ENCODE data around the gene MEGF8.
"Not testable (repeated sequence)": the region's sequence is repeated elsewhere in the genome, so short reads cannot be mapped to it uniquely, and the experiment has no call there.

MEGF8 gene

GRCh38 chr19:42306646-42307045, 18.8 kb upstream of the MEGF8 start:
- no peak for DNase-seq

DNA sequence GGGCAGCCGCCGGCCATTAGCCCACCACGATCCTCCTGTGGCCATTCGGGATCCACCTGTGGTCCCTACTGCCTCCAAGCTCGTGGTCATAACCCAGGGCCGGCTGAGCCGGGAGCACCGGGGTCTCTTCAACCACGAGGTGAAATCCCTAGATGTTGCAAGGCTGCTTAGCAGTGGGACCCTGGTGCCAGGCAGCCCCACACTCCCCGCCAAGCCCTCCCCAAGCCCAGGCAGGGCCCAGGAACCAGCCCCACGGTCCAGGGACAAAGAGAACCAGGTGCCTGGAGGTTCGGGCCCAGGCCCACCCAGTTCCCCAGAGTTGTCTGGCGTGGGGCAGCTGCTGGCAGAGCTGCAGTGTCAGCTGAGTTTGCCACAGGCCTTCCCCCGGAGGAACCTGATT, 15.7 kb upstream of the MEGF8 start:
- DNase-seq, result no peak

DNA sequence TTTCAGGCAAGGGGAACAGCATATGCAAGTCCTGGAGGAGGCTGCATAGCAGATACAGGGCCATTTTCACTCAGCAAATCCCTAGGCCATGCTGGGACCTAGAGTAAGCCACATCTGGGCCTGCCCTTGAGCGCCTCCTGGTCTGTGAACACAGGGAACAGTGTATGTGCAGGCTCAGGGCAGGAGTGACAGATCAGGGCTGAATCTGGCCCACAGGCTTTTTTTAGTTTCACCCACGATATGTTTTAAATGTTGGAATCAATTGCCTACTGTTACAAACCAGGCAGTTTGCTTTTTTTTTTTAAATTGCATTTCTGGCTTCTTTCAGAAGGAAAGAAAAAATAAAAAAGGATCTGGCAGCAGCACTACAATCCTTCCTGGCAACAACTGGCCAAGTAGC, 13.8 kb upstream of the MEGF8 start:
- no peak for DNase-seq

DNA sequence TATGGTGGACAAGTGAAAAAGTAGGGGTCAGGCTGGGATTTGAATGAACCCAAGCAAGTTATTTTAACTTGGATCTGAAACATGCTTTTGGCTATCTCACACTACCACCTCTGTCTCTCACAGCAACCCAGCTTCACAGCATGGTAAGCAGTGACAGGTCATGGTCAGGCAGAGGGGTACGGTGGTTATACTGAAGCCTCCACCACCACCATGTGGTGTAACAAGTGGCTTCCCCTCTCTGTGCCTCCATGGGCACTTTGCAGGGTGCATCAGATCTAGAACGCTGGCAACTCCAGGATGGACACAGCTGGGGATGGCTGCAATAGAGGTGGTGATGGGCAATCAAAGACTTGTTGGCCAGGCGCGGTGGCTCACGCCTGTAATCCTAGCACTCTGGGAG, 13.1 kb upstream of the MEGF8 start:
- no peak for DNase-seq

DNA sequence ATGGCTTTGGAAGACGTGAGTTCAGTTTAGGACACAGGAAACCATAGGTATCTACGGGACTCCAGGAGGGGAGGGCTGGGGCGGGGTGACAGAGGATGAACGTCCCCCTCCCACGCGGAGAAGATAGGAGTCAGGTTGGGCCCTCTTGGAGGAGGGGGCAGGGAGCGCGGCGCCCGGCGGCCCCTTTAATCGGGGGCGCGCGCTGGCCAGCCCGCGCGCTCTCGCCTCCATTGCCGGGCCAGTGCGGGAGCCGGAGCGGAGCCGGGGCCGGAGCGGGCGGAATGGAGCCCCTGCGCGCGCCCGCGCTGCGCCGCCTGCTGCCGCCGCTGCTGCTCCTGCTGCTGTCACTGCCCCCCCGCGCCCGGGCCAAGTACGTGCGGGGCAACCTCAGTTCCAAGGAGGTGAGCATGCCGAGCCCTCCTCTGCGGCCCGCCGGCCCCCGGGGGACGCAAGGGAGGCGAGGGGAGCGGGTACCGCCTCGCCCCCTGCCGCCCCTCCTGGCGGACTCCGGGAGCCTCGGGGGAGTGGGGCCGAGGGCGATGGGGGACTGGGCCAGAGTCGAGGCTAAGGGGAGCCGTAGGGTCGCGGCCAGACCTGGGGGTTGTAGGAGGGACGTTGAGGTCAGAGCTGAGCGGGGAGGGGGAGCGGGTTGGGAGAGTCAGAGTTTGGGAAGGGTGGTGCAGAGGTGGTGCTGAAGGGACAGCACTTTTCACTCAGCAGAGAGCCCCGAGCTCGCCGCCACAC, 12.2 kb upstream of the MEGF8 start, which contains the start of gene TMEM145:
TMEM145 (plus strand) TSS at position 214 of the 744 bp plus-strand sequence; CDS start at position 282, 68 bp downstream.
- peak; percentile 30 for DNase-seq

DNA sequence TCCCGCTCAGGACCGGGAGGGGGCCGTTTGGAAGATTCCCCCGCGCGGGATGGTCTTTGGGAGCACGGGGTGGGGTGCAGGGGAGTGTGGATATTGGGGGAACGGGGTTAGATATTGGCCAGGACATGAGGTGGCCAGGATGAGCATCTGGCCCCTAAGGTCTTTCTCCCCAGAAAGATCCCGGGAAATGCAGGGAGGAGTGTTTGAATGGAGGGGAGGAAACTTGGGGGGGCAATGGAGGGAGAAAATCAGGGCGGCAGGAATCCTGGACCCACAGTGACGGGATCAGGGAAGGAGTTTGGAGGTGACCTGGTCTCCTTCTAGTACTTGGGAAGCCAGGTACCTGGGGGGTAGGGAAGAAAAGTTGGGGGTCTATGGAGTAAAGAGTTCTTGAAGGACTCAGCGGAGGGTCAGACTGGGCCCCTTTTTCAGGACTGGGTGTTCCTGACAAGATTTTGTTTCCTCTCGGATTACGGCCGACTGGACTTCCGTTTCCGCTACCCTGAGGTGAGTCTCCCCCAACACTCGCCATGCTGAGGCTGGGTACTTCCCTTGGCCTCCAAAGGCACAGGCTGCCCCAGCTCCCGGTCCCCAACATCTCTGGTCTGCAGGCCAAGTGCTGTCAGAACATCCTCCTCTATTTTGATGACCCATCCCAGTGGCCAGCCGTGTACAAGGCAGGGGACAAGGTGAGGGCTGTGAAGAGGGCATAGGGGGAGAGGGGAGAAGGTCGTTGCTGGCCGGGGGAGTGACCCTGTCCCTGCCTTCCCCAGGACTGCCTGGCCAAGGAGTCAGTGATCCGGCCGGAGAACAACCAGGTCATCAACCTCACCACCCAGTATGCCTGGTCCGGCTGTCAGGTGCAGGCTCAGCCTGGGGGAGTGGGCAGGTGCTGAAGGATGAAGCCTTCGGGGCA, 11.3 kb upstream of the MEGF8 start:
- no peak for DNase-seq

DNA sequence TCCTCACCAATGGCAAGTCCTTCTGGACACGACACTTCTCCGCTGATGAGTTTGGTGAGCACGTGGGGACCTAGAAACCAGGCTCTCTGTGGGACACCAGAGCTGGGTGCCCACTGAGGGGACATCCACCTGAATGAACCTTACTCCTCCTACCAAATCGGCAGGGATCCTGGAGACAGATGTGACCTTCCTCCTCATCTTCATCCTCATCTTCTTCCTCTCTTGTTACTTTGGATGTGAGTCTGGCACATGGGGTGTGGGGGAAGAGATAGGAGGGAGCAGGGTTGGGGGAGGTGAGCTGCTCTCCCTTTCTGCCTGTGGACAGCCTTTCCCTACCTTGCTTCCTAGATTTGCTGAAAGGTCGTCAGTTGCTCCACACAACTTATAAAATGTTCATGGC, 10.4 kb upstream of the MEGF8 start:
- DNase-seq, result no peak

- peak; percentile 54 for DNase-seq
Measured at GRCh38 chr19:42316223-42317211, 8.9 kb upstream of the MEGF8 start.

GRCh38 chr19:42317535-42317934, 7.9 kb upstream of the MEGF8 start:
- no peak for DNase-seq

DNA sequence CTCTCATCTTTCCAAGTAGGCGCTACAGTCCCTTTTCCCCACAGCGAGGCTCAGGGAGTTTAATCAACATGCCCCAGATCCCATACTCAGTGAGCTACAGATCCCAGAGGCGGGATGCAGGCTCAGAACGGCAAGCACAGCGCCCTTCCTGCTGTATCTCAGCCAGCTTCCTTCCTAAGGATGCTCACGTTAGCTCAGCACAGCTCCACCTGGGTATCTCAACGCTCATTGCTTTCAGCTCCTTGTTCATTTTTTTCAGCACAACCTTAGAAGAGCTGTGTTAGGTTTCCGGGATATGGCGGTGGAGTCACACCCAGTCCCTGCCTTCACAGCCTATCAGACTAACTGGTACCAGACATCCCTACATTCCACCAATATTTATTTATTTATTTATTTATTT, 3.1 kb upstream of the MEGF8 start:
- DNase-seq, result no peak

GRCh38 chr19:42323473-42323851, 2.0 kb upstream of the MEGF8 start:
- DNase-seq, result no peak

DNA sequence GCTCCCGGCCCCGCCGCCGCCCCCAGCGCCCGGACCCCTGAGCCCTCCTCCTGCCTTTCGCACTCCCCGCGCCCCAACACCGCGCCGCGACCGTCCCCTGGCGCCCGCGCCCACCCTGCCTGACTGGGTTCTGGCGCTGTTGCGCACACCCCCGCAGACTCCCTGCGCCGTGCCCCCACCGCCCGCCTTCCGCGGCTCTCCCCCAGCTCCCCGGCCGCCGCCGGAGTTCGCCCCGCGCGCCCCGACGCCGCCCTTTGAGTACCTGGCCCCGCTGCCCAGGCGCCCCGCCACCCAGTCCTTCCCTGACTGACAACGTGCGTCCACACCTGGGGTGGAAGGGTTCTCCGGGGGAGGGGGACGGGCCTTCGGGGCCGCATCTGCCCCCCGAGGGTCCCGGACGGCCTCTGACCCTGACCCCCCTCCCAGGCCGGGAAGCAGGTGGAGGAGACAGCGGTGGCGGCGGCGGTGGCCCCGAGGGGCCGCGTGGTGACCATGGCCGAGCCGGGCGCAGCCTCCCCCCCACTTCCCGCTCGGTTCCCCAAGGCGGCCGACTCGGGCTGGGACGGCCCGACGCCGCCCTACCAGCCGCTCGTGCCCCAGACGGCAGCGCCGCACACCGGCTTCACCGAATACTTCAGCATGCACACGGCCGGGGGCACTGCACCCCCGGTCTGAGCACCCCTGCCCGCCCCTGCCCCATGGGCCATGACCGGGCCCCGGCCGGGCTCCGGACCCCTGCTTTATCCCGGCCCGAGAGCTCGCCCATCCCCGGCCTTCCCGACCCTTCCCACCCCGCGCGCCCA, 1.4 kb upstream of the MEGF8 start:
- DNase-seq, result no peak

GRCh38 chr19:42324655-42325307, 654 bp upstream of the MEGF8 start:
- DNase-seq, result no peak

GRCh38 chr19:42325896-42326771, 699 bp downstream of the MEGF8 start:
- no peak for DNase-seq

- DNase-seq, result no peak
Measured at GRCh38 chr19:42326969-42327368, 1.5 kb downstream of the MEGF8 start.

DNA sequence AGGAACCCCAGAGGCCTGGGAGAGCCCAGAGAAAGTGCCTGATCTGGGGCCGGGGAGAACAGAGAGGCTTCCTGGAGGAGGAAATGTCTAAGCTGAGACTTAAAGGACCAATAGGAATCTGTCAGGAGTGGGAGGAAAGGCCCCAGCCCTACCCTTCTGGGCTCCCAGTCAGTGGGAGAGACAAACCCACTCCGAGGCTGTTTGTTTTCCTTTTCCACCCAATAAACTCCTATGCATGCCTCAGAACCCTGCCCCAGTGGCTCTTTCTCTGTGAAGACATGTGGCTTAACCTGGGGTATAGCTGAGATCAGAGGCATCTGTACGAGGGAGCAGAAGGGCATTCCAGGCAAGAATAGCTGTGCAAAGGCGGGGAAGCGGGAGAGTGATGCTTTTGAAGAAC, 1.9 kb downstream of the MEGF8 start:
- DNase-seq, result no peak

GRCh38 chr19:42328106-42328505, 2.7 kb downstream of the MEGF8 start:
- DNase-seq, result no peak

GRCh38 chr19:42328854-42329253, 3.4 kb downstream of the MEGF8 start:
- no peak for DNase-seq

DNA sequence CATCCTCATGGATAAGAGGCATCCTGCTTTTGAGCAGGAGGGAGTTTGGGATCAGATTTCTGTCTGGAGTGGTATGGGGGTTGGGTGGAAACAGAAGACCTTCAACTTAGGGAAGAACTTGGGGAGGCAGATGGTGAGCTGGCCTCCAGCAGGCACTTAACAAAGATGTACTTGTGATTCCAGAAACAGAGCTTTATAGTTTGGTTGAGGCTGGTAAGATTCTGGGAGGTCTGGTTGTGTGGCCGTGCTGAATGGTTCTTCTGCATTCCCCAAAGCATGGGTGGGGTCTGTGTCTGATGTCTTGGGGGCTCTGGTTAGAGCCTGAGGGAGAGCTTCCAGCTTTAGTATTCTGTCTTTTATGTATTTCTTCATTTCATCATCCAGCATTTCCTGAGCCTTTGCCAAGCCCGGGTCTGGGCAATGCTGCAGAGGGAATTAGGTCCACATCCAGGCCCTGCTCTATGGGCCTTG, 4.8 kb downstream of the MEGF8 start:
- no peak for DNase-seq

DNA sequence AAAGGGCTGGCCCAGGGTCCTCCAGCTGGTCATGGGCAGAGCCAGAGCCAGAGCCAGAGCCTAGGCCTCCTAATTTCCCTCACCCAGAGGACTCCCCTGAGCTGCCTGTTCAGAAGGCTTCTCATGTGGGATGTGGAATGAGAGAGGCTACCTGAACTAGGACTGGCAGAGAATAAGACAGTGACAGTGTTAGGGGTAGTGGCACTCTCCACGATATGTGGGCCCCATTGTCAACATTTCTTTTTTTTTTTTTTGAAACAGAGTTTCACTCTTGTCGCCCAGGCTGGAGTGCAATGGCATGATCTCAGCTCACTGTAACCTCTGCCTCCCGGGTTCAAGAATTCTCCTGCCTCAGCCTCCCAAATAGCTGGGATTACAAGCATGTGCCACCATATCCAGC, 5.9 kb downstream of the MEGF8 start:
- DNase-seq, result not testable (repeated sequence)
